ENCODE results near the gene CDC7.

- TF ChIP-seq, protein P1, sequence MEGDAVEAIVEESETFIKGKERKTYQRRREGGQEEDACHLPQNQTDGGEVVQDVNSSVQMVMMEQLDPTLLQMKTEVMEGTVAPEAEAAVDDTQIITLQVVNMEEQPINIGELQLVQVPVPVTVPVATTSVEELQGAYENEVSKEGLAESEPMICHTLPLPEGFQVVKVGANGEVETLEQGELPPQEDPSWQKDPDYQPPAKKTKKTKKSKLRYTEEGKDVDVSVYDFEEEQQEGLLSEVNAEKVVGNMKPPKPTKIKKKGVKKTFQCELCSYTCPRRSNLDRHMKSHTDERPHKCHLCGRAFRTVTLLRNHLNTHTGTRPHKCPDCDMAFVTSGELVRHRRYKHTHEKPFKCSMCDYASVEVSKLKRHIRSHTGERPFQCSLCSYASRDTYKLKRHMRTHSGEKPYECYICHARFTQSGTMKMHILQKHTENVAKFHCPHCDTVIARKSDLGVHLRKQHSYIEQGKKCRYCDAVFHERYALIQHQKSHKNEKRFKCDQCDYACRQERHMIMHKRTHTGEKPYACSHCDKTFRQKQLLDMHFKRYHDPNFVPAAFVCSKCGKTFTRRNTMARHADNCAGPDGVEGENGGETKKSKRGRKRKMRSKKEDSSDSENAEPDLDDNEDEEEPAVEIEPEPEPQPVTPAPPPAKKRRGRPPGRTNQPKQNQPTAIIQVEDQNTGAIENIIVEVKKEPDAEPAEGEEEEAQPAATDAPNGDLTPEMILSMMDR (IDR thresholded peaks at IDR 0.05; ENCODE audit: low read depth, low read length, poor library complexity, severe bottlenecking), result no peak
- TF ChIP-seq EZH2phosphoT487 (IDR thresholded peaks at IDR 0.05; ENCODE audit: borderline replicate concordance, low read length), result no peak
Measured at GRCh38 chr1:91455334-91455733, 45.3 kb upstream of the CDC7 start.
